NCI-H460 (cell line): ENCODE data around the gene GSTM2. TPM values are rescaled to one million over a fixed set of nuclear protein-coding genes. Genes with fewer than 3 reads are reported as not detected.
"Not testable (repeated sequence)": the region's sequence is repeated elsewhere in the genome, so short reads cannot be mapped to it uniquely, and the experiment has no call there.

Experiments
- DNase-seq: peaks from one replicate; pipeline ENCODE4 v3.0.0-alpha.2; 2016; ENCODE audit warnings: low read depth; ENCODE audit errors: extremely low read depth
- total RNA-seq: library from RNA; depleted of rRNA; stranded (reverse); fragments of >200 nt; shearing (Covaris generic); gene quantifications from 2 replicates; pipeline ENCODE4 v1.2.3, GENCODE V29; 2014

Gene GSTM2
- total RNA-seq, 1 experiment from 2014 or later: 9.8 TPM

GRCh38 chr1:109671067-109671466 lies 3.2 kb downstream of the GSTM2 start:
- no peak for DNase-seq

GRCh38 chr1:109673861-109674260 lies 6.0 kb downstream of the GSTM2 start:
- DNase-seq: not testable (repeated sequence)

- not testable (repeated sequence) for DNase-seq
These were observed 9.0 kb downstream of the GSTM2 start for GRCh38 chr1:109676683-109677381.

GRCh38 chr1:109677459-109677858 lies 9.6 kb downstream of the GSTM2 start:
- DNase-seq: no peak

- not testable (repeated sequence) for DNase-seq
These were observed 10.8 kb downstream of the GSTM2 start for GRCh38 chr1:109678637-109679036.

GRCh38 chr1:109684777-109685176 lies 16.9 kb downstream of the GSTM2 start:
- not testable (repeated sequence) for DNase-seq

- DNase-seq: not testable (repeated sequence)
These were observed 17.5 kb downstream of the GSTM2 start for GRCh38 chr1:109685399-109685798.

- DNase-seq: not testable (repeated sequence)
These were observed 18.0 kb downstream of the GSTM2 start for GRCh38 chr1:109685890-109686289.

- not testable (repeated sequence) for DNase-seq
These were observed 19.3 kb downstream of the GSTM2 start for GRCh38 chr1:109687109-109687508.

- peak; percentile 71 for DNase-seq
These were observed 20.0 kb downstream of the GSTM2 start, which contains the start of gene GSTM1 for GRCh38 chr1:109687641-109688499. Gene GSTM1 (plus strand): TSS chr1:109687817. CDS start chr1:109687874, 57 bp downstream.

GRCh38 chr1:109689844-109690405 lies 22.1 kb downstream of the GSTM2 start:
- no peak for DNase-seq

GRCh38 chr1:109691759-109692158 lies 23.9 kb downstream of the GSTM2 start:
- DNase-seq: no peak

- not testable (repeated sequence) for DNase-seq
These were observed 26.5 kb downstream of the GSTM2 start for GRCh38 chr1:109694400-109694799.

- not testable (repeated sequence) for DNase-seq
These were observed 27.3 kb downstream of the GSTM2 start for GRCh38 chr1:109695138-109695537.

GRCh38 chr1:109697066-109697465 lies 29.2 kb downstream of the GSTM2 start:
- no peak for DNase-seq

- not testable (repeated sequence) for DNase-seq
These were observed 30.0 kb downstream of the GSTM2 start for GRCh38 chr1:109697861-109698260.

GRCh38 chr1:109702940-109703339 lies 35.1 kb downstream of the GSTM2 start:
- not testable (repeated sequence) for DNase-seq

GRCh38 chr1:109704173-109704572 lies 36.3 kb downstream of the GSTM2 start:
- DNase-seq: no peak

- DNase-seq: no peak
These were observed 37.6 kb downstream of the GSTM2 start for GRCh38 chr1:109705411-109705810.

GRCh38 chr1:109708949-109709348 lies 41.1 kb downstream of the GSTM2 start:
- not testable (repeated sequence) for DNase-seq

- not testable (repeated sequence) for DNase-seq
These were observed 42.0 kb downstream of the GSTM2 start for GRCh38 chr1:109709822-109710221.
